ENCODE results near the gene C19orf81.

Gene C19orf81

DNA sequence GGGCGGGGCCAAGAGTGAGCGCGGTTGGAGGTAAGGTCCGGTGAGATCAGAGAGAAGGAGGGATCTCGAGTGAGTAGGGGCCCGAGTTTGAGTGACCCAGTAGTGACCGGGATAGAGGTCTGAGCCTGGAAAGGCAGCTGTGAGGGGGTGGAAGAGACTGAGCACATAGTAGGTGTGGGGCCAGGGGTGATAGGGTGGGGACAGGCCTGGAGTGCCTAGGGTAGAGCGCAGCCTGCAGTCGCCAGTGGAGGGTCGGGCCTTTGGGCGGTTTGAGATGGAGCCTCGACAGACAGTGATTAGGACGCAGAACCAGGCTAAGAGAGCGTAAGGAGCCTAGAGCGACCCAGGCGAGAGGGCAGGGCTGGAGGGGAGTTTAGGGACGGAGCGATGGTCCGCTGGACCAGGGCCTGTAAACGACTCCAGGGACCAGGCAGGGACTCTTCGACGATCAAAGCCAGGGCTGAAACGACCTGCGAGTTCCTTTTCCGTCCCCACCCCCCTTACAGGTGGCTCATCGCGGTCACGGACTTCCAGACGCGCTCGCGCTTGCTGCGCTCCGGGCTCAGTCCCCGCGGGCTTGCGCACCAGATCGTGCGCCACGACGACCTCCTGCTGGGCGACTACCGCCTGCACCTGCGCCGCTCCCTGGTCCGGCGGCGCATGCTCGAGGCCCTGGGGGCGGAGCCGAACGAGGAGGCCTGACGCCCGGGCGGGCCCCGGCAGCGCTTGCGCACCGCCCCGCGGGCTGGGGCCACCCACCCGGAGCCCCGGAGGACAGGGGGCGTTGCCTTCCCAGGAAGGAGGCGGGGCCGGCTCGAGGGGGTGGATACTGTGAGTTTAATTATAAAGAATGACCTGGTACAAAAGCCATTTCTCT lies 9.4 kb downstream of the C19orf81 start:
- Histone ChIP-seq H3K27ac (ENCODE audit: low read depth in 2 of 2, low read length in 2 of 2) (no peak overlapping the region), H3K4me1 (ENCODE audit: control insufficient read depth in 2 of 2, insufficient read depth in 2 of 2, low read length in 2 of 2) (peaks cover 0 to 8% of the 10 kb centered on the region in 2 donors), H3K4me3 (ENCODE audit: low read length in 2 of 2) (peak overlapping the region in 1 of 2 donors; percentile 50), H3K27me3 (ENCODE audit: control insufficient read depth in 2 of 2, insufficient read depth in 2 of 2, low read length in 2 of 2) (peaks cover 0 to 7% of the 10 kb centered on the region in 2 donors), H3K36me3 (ENCODE audit: control insufficient read depth in 2 of 2, insufficient read depth in 2 of 2, low read length in 2 of 2) (no peaks in the 10 kb centered on the region), H3K9ac (ENCODE audit: low read depth in 1 of 2, low read length in 2 of 2) (no peak overlapping the region), H3K9me3 (ENCODE audit: control insufficient read depth in 2 of 2, low read length in 2 of 2) (peaks cover 0 to 3% of the 10 kb centered on the region in 2 donors)

DNA sequence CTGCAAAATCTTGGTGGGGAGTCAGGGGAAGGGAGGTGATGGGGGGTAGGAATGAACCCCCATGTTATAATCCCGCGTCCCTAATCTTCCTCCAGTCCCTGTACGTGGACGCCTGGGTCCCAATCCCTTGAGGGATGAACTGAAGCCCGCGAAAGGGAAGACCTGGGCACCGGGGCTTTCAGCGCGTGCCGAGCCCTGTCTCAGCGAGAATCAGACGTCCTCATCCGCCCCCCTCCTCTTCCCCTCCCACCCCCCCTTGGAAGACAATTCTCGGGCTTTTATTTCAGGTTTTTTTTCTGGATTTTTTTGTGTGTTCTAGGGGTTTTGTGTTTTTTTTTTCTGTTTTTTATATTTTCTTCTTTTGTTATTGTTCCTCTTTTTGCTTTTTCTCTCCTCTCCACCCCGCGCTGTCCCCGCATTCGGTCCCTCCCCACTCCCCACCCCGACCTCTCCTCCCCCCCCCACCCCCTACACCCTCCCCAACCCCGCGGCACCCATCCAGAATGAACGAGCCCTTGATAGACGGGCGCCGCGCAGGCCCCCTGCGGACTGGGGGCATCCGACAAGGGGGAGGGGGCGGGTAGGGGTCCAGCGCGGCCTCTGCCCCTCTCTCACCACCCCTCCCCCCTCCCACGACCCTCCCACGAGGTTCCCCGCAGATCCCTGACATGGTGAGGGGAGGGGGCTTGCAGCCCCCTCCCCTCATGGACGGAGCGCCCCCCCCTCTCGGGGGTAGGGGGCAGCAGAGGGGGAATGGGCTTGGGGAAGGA lies 10.3 kb downstream of the C19orf81 start:
- peaks cover 0 to 3% of the 10 kb centered on the region in 2 donors for H3K9me3 ChIP-seq (ENCODE audit: control insufficient read depth in 2 of 2, low read length in 2 of 2)
- H3K4me1 ChIP-seq (ENCODE audit: control insufficient read depth in 2 of 2, insufficient read depth in 2 of 2, low read length in 2 of 2) = peaks cover 0 to 8% of the 10 kb centered on the region in 2 donors
- H3K27ac ChIP-seq (ENCODE audit: low read depth in 2 of 2, low read length in 2 of 2) = no peak overlapping the region
- peaks cover 0 to 7% of the 10 kb centered on the region in 2 donors for H3K27me3 ChIP-seq (ENCODE audit: control insufficient read depth in 2 of 2, insufficient read depth in 2 of 2, low read length in 2 of 2)
- H3K4me3 ChIP-seq (ENCODE audit: low read length in 2 of 2) = no peak overlapping the region
- H3K9ac ChIP-seq (ENCODE audit: low read depth in 1 of 2, low read length in 2 of 2) = no peak overlapping the region
- no peaks in the 10 kb centered on the region for H3K36me3 ChIP-seq (ENCODE audit: control insufficient read depth in 2 of 2, insufficient read depth in 2 of 2, low read length in 2 of 2)

DNA sequence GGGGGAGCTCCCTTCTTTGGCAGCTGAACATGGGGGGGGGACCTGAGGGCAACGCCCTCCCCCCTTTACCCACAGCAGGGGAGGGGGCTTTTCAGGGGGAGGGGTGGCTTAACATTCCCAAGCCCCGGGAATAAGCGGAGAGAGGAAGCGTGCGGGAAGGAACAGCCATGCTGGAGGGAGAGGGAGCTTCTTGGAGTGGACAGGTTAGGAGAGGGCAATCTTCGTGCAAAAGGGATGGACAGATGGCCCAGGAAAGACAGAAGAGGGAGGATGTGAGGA lies 10.8 kb downstream of the C19orf81 start:
- no peak overlapping the region for H3K9ac ChIP-seq (ENCODE audit: low read depth in 1 of 2, low read length in 2 of 2)
- no peaks in the 10 kb centered on the region for H3K36me3 ChIP-seq (ENCODE audit: control insufficient read depth in 2 of 2, insufficient read depth in 2 of 2, low read length in 2 of 2)
- H3K27ac ChIP-seq (ENCODE audit: low read depth in 2 of 2, low read length in 2 of 2) = no peak overlapping the region
- H3K4me1 ChIP-seq (ENCODE audit: control insufficient read depth in 2 of 2, insufficient read depth in 2 of 2, low read length in 2 of 2) = peaks cover 0 to 8% of the 10 kb centered on the region in 2 donors
- peaks cover 0 to 7% of the 10 kb centered on the region in 2 donors for H3K27me3 ChIP-seq (ENCODE audit: control insufficient read depth in 2 of 2, insufficient read depth in 2 of 2, low read length in 2 of 2)
- no peak overlapping the region for H3K4me3 ChIP-seq (ENCODE audit: low read length in 2 of 2)
- peaks cover 0 to 2% of the 10 kb centered on the region in 2 donors for H3K9me3 ChIP-seq (ENCODE audit: control insufficient read depth in 2 of 2, low read length in 2 of 2)

- peaks cover 0 to 8% of the 10 kb centered on the region in 2 donors for H3K27me3 ChIP-seq (ENCODE audit: control insufficient read depth in 2 of 2, insufficient read depth in 2 of 2, low read length in 2 of 2)
- no peak overlapping the region for H3K4me3 ChIP-seq (ENCODE audit: low read length in 2 of 2)
- H3K9ac ChIP-seq (ENCODE audit: low read depth in 1 of 2, low read length in 2 of 2) = no peak overlapping the region
- H3K9me3 ChIP-seq (ENCODE audit: control insufficient read depth in 2 of 2, low read length in 2 of 2) = no peaks in the 10 kb centered on the region
- no peaks in the 10 kb centered on the region for H3K36me3 ChIP-seq (ENCODE audit: control insufficient read depth in 2 of 2, insufficient read depth in 2 of 2, low read length in 2 of 2)
- no peak overlapping the region for H3K27ac ChIP-seq (ENCODE audit: low read depth in 2 of 2, low read length in 2 of 2)
- peaks cover 0 to 8% of the 10 kb centered on the region in 2 donors for H3K4me1 ChIP-seq (ENCODE audit: control insufficient read depth in 2 of 2, insufficient read depth in 2 of 2, low read length in 2 of 2)
Observed at GRCh38 chr19:50661023-50661422, 11.8 kb downstream of the C19orf81 start.

- Histone ChIP-seq H3K27me3 (ENCODE audit: control insufficient read depth in 2 of 2, insufficient read depth in 2 of 2, low read length in 2 of 2) (peaks cover 0 to 9% of the 10 kb centered on the region in 2 donors), H3K4me1 (ENCODE audit: control insufficient read depth in 2 of 2, insufficient read depth in 2 of 2, low read length in 2 of 2) (peaks cover 0 to 8% of the 10 kb centered on the region in 2 donors), H3K9ac (ENCODE audit: low read depth in 1 of 2, low read length in 2 of 2) (no peak overlapping the region), H3K36me3 (ENCODE audit: control insufficient read depth in 2 of 2, insufficient read depth in 2 of 2, low read length in 2 of 2) (no peaks in the 10 kb centered on the region), H3K4me3 (ENCODE audit: low read length in 2 of 2) (no peak overlapping the region), H3K27ac (ENCODE audit: low read depth in 2 of 2, low read length in 2 of 2) (no peak overlapping the region), H3K9me3 (ENCODE audit: control insufficient read depth in 2 of 2, low read length in 2 of 2) (no peaks in the 10 kb centered on the region)
Observed at GRCh38 chr19:50661766-50662650, 12.8 kb downstream of the C19orf81 start.

DNA sequence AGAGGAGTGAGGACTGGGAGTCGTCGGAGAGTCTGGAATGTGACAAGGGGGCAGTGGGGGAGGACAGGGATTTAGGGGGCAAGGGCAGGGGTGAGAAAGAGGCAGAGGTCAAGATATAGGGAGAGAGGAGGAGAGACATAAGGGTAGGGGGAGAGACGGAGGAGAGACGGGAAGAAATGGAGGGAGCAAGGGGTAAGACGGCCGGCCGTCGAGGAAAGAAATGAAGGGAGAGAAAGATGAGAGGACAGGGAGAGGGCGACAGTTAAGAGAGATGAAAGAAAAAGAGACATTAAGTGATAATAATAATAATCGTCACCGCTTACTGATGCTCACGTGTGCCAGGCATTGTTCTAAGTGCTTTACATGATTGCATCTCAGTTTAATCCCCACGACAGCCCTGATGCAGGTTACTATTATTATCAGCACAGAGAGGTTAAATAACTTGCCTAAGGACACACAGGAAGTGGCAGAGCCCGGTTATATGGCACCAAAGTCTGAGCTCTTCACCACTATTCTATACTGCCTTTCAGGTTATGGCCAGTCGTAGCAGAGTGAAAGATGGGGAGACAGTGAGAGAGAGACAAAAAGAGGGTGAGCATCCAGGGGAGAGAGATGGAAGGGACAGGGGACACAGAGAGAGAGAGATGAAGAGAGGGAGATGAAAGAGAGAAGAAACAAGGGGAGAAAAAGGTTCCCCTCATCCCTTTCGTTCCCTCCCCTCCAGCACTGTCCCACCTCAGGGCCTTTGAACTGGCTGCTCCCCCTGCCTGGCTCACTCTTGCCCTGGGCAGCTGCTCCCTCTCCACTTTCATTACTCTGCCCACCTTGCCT lies 13.6 kb downstream of the C19orf81 start:
- no peak overlapping the region for H3K27ac ChIP-seq (ENCODE audit: low read depth in 2 of 2, low read length in 2 of 2)
- H3K9me3 ChIP-seq (ENCODE audit: control insufficient read depth in 2 of 2, low read length in 2 of 2) = no peaks in the 10 kb centered on the region
- H3K9ac ChIP-seq (ENCODE audit: low read depth in 1 of 2, low read length in 2 of 2) = no peak overlapping the region
- H3K4me1 ChIP-seq (ENCODE audit: control insufficient read depth in 2 of 2, insufficient read depth in 2 of 2, low read length in 2 of 2) = peaks cover 0 to 8% of the 10 kb centered on the region in 2 donors
- peaks cover 0 to 6% of the 10 kb centered on the region in 2 donors for H3K27me3 ChIP-seq (ENCODE audit: control insufficient read depth in 2 of 2, insufficient read depth in 2 of 2, low read length in 2 of 2)
- no peaks in the 10 kb centered on the region for H3K36me3 ChIP-seq (ENCODE audit: control insufficient read depth in 2 of 2, insufficient read depth in 2 of 2, low read length in 2 of 2)
- H3K4me3 ChIP-seq (ENCODE audit: low read length in 2 of 2) = no peak overlapping the region

GRCh38 chr19:50663482-50663790 lies 14.2 kb downstream of the C19orf81 start:
- Histone ChIP-seq H3K4me1 (ENCODE audit: control insufficient read depth in 2 of 2, insufficient read depth in 2 of 2, low read length in 2 of 2) (peaks cover 0 to 5% of the 10 kb centered on the region in 2 donors), H3K9me3 (ENCODE audit: control insufficient read depth in 2 of 2, low read length in 2 of 2) (no peaks in the 10 kb centered on the region), H3K4me3 (ENCODE audit: low read length in 2 of 2) (no peak overlapping the region), H3K27me3 (ENCODE audit: control insufficient read depth in 2 of 2, insufficient read depth in 2 of 2, low read length in 2 of 2) (peaks cover 0 to 4% of the 10 kb centered on the region in 2 donors), H3K27ac (ENCODE audit: low read depth in 2 of 2, low read length in 2 of 2) (no peak overlapping the region), H3K9ac (ENCODE audit: low read depth in 1 of 2, low read length in 2 of 2) (no peak overlapping the region), H3K36me3 (ENCODE audit: control insufficient read depth in 2 of 2, insufficient read depth in 2 of 2, low read length in 2 of 2) (no peaks in the 10 kb centered on the region)

GRCh38 chr19:50664204-50664603 lies 15.0 kb downstream of the C19orf81 start:
- H3K27me3 ChIP-seq (ENCODE audit: control insufficient read depth in 2 of 2, insufficient read depth in 2 of 2, low read length in 2 of 2) = peaks cover 0 to 2% of the 10 kb centered on the region in 2 donors
- no peaks in the 10 kb centered on the region for H3K9me3 ChIP-seq (ENCODE audit: control insufficient read depth in 2 of 2, low read length in 2 of 2)
- no peaks in the 10 kb centered on the region for H3K36me3 ChIP-seq (ENCODE audit: control insufficient read depth in 2 of 2, insufficient read depth in 2 of 2, low read length in 2 of 2)
- H3K9ac ChIP-seq (ENCODE audit: low read depth in 1 of 2, low read length in 2 of 2) = no peak overlapping the region
- no peaks in the 10 kb centered on the region for H3K4me1 ChIP-seq (ENCODE audit: control insufficient read depth in 2 of 2, insufficient read depth in 2 of 2, low read length in 2 of 2)
- no peak overlapping the region for H3K27ac ChIP-seq (ENCODE audit: low read depth in 2 of 2, low read length in 2 of 2)
- no peak overlapping the region for H3K4me3 ChIP-seq (ENCODE audit: low read length in 2 of 2)

DNA sequence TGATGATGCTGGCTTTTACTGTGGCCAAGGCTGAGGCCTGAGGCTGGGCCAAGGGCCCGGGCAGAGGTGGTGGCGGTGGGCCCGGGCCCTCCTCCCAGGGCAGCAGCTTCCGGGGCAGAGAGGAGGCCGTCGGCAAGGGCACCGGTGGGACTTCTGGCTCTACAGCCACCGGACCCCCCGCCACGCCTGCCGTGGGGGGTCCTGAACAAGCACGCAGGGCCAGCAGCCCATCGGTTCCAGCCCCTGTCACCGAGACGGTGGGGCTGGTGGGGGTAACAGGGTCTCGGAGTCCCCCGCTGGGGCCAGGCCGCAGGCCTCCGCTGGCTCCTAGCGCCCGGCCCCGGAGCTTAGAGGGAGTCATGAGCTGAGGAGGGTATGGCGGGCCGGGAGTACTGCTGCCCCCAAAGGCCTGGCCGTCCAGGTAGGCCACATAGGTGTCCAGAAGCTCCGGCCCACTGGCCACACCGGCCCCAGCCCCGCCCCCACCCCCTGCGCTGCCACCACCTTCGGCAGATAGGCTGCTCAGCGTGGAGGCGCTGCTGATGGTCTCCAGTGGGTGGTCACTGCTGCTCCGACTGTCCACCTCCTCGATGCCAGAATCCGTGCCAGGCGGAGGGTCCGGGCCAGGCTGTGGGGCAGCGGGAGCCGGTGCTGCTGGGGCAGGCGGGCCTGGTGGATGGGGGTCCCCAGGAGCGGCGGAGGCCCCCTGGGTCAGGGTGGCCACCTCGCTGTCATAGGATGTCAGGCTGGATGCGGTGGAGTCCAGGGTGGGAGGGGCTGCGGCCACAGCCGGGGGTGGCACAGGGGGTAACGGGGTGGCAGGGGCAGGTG lies 17.3 kb downstream of the C19orf81 start:
- Histone ChIP-seq H3K9ac (ENCODE audit: low read depth in 1 of 2, low read length in 2 of 2) (no peak overlapping the region), H3K4me3 (ENCODE audit: low read length in 2 of 2) (no peak overlapping the region), H3K27ac (ENCODE audit: low read depth in 2 of 2, low read length in 2 of 2) (no peak overlapping the region), H3K27me3 (ENCODE audit: control insufficient read depth in 2 of 2, insufficient read depth in 2 of 2, low read length in 2 of 2) (peaks cover 2 to 4% of the 10 kb centered on the region in 2 donors), H3K36me3 (ENCODE audit: control insufficient read depth in 2 of 2, insufficient read depth in 2 of 2, low read length in 2 of 2) (no peaks in the 10 kb centered on the region), H3K9me3 (ENCODE audit: control insufficient read depth in 2 of 2, low read length in 2 of 2) (no peaks in the 10 kb centered on the region), H3K4me1 (ENCODE audit: control insufficient read depth in 2 of 2, insufficient read depth in 2 of 2, low read length in 2 of 2) (no peaks in the 10 kb centered on the region)
